Spinal cord (tissue), 10 donors: ENCODE results near the gene SIN3B. TPM values are rescaled to one million over a fixed set of nuclear protein-coding genes. Genes with fewer than 3 reads are reported as not detected.

ENCODE experiments used
- DNase-seq, 6 donors: peaks; one replicate each; pipeline versions ENCODE4 v3.0.0 to v3.0.0-alpha.2; 2013 to 2015; ENCODE audit warnings: low spot score in 6 of 6, low read depth in 4 of 6
- H3K27ac ChIP-seq: one replicate; pipeline ENCODE4 v1.5.1; 2013; ENCODE audit warnings: low read depth, low read length, control low read depth
- H3K27me3 ChIP-seq: one replicate; pipeline ENCODE4 v1.6.1; 2013; ENCODE audit warnings: low read length; ENCODE audit not compliant: control insufficient read depth, insufficient read depth
- H3K36me3 ChIP-seq: one replicate; pipeline ENCODE4 v1.6.1; 2013; ENCODE audit warnings: low read length; ENCODE audit not compliant: control insufficient read depth, insufficient read depth
- H3K4me1 ChIP-seq: one replicate; pipeline ENCODE4 v1.6.1; 2013; ENCODE audit warnings: low read length; ENCODE audit not compliant: control insufficient read depth, insufficient read depth
- H3K4me3 ChIP-seq: one replicate; pipeline ENCODE4 v1.5.1; 2013; ENCODE audit warnings: low read depth, low read length, control low read depth
- H3K9me3 ChIP-seq: one replicate; pipeline ENCODE4 v1.6.1; 2013; ENCODE audit warnings: low read length; ENCODE audit not compliant: control insufficient read depth, insufficient read depth
- WGBS: methylation state at CpG from one replicate; pipeline ENCODE4 v1.1.5; 2013; ENCODE audit warnings: missing lambda C conversion rate; ENCODE audit not compliant: insufficient coverage; 5-methylcytosine and 5-hydroxymethylcytosine counted together
- polyA plus RNA-seq, 2 donors: library from polyadenylated mRNA; unstranded; fragments of 120-200 nt; gene quantifications; one replicate each; pipeline ENCODE4 v1.2.1, GENCODE V29; 2013; ENCODE audit not compliant: insufficient read length in 2 of 2
- total RNA-seq, 2 donors: library from RNA; depleted of rRNA in 1 of 2; stranded (reverse); fragments of 120-200 nt in 1 of 2; fragments of >200 nt in 1 of 2; gene quantifications; one replicate each; pipeline versions ENCODE4 v1.2.3 to v1.2.4, GENCODE V29; 2013 to 2014
- donor health status: healthy.

The SIN3B gene
- total and polyA plus RNA-seq, 4 donors = 33.5 to 106 (median 62.1) TPM

- Histone ChIP-seq H3K4me1 (no peaks in the 10 kb centered on the region), H3K9me3 (peaks cover 4% of the 10 kb centered on the region), H3K4me3 (no peak overlapping the region), H3K36me3 (no peaks in the 10 kb centered on the region), H3K27ac (no peak overlapping the region), H3K27me3 (no peaks in the 10 kb centered on the region)
- DNase-seq = no peak
- 58% methylated on average over 1 of the region's 1 CpG for WGBS
Measured at GRCh38 chr19:16820056-16820455, 9.1 kb upstream of the SIN3B start.

DNA sequence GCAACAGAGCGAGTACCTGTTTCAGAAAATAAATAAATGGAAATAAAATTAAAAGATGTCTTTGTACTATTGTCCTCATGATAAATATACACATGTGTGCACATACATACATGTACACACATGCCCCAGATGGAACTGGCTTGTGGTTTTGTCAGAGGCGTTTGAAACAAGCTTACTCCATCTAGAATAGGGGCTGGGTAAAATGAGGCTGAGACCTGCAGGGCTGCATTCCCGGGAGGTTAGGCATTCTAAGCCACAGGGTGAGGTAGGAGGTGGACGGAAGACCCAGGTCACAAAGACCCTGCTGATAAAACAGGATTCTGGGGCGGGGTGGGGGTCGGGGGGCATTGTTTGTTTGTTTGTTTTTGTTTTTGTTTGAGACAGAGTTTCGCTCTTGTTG lies 8.1 kb upstream of the SIN3B start:
- H3K27ac ChIP-seq = no peak overlapping the region
- no peaks in the 10 kb centered on the region for H3K36me3 ChIP-seq
- 85% methylated on average over 5 of the region's 7 CpGs for WGBS
- no peak for DNase-seq
- H3K4me1 ChIP-seq = peaks cover 3% of the 10 kb centered on the region
- no peaks in the 10 kb centered on the region for H3K9me3 ChIP-seq
- no peaks in the 10 kb centered on the region for H3K27me3 ChIP-seq
- H3K4me3 ChIP-seq = no peak overlapping the region

- Histone ChIP-seq H3K27me3 (no peaks in the 10 kb centered on the region), H3K4me3 (no peak overlapping the region), H3K9me3 (no peaks in the 10 kb centered on the region), H3K36me3 (no peaks in the 10 kb centered on the region), H3K27ac (no peak overlapping the region), H3K4me1 (peaks cover 4% of the 10 kb centered on the region)
- 94% methylated on average over 3 of the region's 8 CpGs for WGBS
- no peak for DNase-seq
Measured at GRCh38 chr19:16822648-16823047, 6.5 kb upstream of the SIN3B start.

DNA sequence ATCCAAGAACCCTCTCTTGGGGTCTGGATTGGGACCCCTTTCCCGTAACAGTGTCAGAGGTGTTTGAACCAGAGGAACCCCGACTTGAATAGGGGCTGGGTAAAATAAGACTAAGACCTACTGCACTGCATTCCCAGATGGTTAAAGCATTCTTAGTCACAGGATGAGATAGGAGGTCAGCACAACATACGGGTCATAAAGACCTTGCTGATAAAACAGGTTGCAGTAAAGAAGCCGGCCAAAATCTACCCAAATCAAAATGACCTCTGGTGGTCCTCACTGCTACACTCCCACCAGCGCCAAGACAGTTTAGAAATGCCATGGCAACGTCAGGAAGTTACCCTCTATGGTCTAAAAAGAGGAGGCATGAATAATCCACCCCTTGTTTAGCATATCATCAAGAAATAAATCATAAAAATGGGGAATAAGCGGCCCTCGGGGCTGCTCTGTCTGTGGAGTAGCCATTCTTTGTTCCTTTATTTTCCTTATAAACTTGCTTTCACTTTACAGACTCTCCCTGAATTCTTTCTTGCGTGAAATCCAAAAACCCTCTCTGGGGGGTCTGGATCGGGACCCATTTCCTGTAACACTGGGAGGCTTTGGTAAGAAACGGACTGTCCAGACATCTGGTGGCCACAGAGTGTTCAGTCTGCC lies 4.4 kb upstream of the SIN3B start:
- peak overlapping the region; percentile 70 for H3K27ac ChIP-seq
- WGBS = 31% methylated on average over 5 of the region's 11 CpGs

DNA sequence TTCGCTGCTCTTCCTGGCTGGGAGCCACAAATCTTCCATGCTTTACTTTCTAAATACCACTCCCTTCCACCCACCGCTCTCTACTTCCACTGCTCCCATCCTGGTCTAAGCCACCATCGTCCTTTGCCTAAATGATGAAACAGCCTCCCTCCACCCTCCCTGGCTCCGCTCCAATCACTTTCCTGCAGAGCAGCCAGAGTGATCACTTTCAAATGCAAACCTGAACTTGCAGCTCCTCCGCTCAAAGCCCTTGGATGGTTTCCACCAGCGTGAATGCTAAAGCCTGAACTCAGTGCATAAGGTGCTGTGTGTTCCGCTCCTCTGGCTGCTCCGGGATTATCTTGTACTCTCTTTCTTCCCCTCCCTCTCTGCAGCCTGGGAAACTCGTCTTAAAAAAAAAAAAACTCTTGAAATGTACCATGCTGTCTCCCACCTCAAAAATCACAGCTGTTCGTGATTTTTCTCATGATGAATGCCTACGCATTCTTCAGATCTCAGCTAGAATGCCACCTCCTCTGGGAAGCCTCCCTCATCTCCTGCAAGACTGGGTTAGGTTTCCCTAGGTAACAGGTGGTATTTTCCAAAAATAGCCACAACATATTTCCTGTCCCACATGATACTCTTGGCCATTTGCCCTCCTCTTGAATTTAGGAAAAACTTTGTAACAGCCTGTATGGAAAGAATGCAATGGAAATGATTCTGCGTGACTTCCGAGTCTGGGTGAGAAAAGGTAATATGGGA lies 3.7 kb upstream of the SIN3B start:
- Histone ChIP-seq H3K9me3 (no peaks in the 10 kb centered on the region), H3K27me3 (no peaks in the 10 kb centered on the region), H3K4me3 (peak overlapping the region; percentile 26), H3K4me1 (peaks cover 13% of the 10 kb centered on the region), H3K27ac (peak overlapping the region; percentile 70), H3K36me3 (no peaks in the 10 kb centered on the region)
- DNase-seq = peak; percentile 45 to 86 (median 60)
- WGBS = 10% methylated on average over 11 of the region's 13 CpGs

More for the DNA sequence above, 4.4 kb upstream of the SIN3B start:
- Histone ChIP-seq H3K4me1 (peaks cover 6% of the 10 kb centered on the region), H3K27me3 (no peaks in the 10 kb centered on the region), H3K9me3 (no peaks in the 10 kb centered on the region), H3K36me3 (no peaks in the 10 kb centered on the region), H3K4me3 (peak overlapping the region; percentile 26)
- DNase-seq = peak in 1 of 6 donors; percentile 2

- DNase-seq = no peak
- Histone ChIP-seq H3K4me3 (peak overlapping the region; percentile 73), H3K27me3 (no peaks in the 10 kb centered on the region), H3K9me3 (no peaks in the 10 kb centered on the region), H3K27ac (no peak overlapping the region), H3K4me1 (peaks cover 14% of the 10 kb centered on the region), H3K36me3 (peaks cover 41% of the 10 kb centered on the region)
- 0% methylated on average over 5 of the region's 13 CpGs for WGBS
Measured at GRCh38 chr19:16829822-16830289, 658 bp downstream of the SIN3B start.

DNA sequence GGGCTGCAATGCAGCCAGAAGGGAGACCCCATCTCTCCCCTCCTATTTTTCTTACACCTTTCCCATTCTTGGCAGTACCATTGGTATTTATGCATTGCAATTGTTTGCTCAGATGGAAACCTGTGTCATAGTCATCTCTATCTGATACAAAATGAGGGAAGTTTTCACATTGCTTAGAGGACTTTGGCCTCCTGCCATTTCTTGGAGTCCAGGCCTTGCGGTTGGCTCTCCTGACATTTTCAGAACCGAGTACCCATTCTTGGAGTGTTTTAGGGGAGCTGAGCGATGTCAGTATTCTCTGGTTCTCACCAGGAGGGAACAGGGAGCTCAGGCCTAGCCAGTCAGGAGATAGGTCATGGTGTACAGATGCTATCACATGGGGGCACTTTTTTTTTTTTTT lies 1.5 kb downstream of the SIN3B start:
- DNase-seq = no peak
- Histone ChIP-seq H3K36me3 (peaks cover 49% of the 10 kb centered on the region), H3K27me3 (no peaks in the 10 kb centered on the region), H3K9me3 (no peaks in the 10 kb centered on the region), H3K27ac (no peak overlapping the region), H3K4me1 (peaks cover 14% of the 10 kb centered on the region), H3K4me3 (no peak overlapping the region)
- 75% methylated on average over 3 of the region's 3 CpGs for WGBS

- no peak for DNase-seq
- WGBS = 98% methylated on average over 8 of the region's 9 CpGs
- Histone ChIP-seq H3K9me3 (no peaks in the 10 kb centered on the region), H3K4me1 (peaks cover 10% of the 10 kb centered on the region), H3K27me3 (no peaks in the 10 kb centered on the region), H3K27ac (no peak overlapping the region), H3K36me3 (peaks cover 55% of the 10 kb centered on the region), H3K4me3 (no peak overlapping the region)
Measured at GRCh38 chr19:16831531-16831930, 2.3 kb downstream of the SIN3B start.

- peaks cover 86% of the 10 kb centered on the region for H3K36me3 ChIP-seq
Measured at GRCh38 chr19:16834747-16835146, 5.5 kb downstream of the SIN3B start.

More at GRCh38 chr19:16834747-16835146, 5.5 kb downstream of the SIN3B start:
- no peaks in the 10 kb centered on the region for H3K9me3 ChIP-seq
- H3K4me1 ChIP-seq = peaks cover 8% of the 10 kb centered on the region
- no peak overlapping the region for H3K4me3 ChIP-seq
- WGBS = 90% methylated on average over 6 of the region's 13 CpGs
- no peaks in the 10 kb centered on the region for H3K27me3 ChIP-seq
- no peak overlapping the region for H3K27ac ChIP-seq
- DNase-seq = no peak
